HG02981 (cell line): ENCODE results near the gene DCAF5.
"Not testable (repeated sequence)": the region's sequence is repeated elsewhere in the genome, so short reads cannot be mapped to it uniquely, and the experiment has no call there.

Source experiments
- ATAC-seq: cut with Tn5 transposase; IDR thresholded peaks from one replicate; pipeline ENCODE4 v1.9.1; 2021; ENCODE audit warnings: mild to moderate bottlenecking, moderate library complexity; ENCODE audit not compliant: unreplicated experiment

The DCAF5 gene

GRCh38 chr14:69097974-69098373, 54.9 kb downstream of the DCAF5 start:
- ATAC-seq: no peak

DNA sequence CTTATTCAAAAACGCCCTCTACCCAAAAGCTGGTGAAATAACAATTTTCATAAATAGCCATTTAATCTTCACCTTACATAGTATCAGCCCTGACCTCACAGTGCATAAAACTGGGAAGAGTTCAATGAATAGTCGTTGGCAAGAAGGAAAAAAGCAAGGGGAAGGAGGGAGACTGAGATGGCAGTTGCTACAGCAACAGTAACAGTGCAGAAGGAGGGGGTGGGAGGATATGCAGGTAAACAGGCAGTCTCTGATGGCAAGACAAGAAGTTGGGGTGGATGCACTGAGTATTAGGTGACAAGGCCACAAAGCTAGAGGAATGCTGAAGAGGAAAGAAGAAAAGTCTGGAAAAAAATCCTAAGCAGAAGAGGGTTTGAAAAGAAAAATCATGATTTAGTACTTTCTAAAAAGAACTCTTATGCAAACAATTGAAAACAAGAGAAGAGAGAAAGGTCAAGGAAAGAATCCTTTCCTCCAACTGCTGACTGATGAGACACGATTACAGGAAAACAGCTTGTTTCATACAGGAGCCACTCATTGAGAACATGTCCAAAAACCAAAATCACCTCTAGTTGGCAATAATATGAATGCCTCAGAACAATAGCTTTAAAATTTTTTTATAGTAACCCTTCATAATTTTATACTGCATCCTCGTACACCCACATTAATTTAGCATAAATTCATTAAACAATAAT, 56.0 kb downstream of the DCAF5 start:
- ATAC-seq: no peak

DNA sequence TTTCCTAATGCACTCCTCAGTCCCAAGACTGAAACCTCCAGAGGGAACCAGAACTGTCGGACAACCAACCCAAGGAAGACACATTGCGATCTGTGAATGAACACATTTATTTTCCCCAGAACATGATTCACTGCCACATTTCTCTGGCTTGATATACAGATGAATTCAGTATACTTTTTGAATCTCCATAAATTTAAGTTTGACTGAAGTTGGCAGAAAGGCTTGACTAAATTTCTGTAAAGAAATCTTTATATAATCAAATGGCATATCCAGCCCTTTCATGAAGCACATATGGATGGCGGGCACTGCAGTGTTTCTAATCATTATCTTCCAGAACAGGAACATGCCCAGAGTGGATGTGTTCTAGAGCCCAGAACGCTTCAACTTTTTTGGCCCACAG, 56.7 kb downstream of the DCAF5 start:
- no peak for ATAC-seq

GRCh38 chr14:69094481-69094880, 58.4 kb downstream of the DCAF5 start:
- no peak for ATAC-seq

DNA sequence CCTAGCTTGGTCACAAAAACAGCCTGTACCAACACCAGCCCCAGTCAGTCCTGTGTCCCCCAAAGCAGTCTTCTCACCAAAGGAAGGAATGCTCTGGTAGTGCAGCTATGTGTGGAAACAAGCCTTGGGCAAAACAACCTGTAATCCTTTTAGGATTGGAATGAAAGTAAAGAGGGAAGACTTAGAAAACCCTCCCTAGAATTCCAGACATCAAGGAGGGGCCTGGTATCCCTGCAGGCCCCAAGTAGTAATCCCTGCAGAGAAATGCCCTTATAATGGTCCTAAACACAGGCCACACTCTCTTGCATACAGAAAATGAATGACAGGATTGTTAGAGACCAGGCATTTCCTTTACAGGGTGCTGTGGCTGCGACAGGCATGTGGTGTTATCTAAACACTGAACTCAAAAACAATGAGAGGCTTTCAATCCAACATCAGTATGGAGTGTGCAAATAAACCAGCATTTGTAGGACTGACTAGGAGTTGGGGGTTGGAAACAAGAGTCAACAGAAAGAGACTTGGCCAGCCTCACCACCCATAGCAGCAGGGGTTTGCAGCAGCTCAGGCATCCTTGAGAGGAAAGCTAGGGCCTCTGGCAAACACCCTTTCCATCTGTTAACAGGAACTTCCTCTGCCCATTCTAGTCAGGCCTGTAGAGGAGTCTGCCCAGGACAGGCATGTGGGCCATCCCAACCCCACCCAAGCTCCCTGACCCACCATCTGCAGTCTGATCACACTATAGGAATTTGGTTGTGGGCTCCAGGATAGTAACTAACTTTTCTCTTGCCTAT, 59.1 kb downstream of the DCAF5 start:
- no peak for ATAC-seq

DNA sequence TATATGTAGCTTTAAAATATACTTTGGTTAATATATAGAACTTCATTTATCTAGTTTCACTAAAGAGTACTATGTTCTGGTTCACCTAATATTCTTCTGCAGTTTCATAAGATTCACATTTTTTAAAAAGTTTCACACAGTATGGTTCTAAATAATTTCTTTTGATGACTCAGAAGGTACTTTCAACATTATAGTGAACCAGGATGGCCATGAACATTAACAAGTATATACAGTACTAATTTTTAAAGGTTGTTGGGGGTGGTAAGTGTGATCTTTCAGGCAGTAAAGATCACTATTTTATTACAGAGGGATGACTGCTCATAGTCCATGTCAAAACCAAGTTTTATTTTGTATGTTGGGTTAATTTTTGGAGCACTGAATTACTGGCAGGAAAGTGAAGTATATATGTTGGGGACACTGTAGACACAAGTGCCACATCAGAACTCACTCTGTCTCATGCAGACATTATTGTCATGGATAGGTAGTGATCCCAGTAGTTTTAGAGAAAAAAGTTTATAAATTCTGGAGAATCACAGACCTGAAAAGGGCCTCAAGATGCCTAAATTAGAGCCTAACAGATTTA, 60.0 kb downstream of the DCAF5 start:
- ATAC-seq: no peak

DNA sequence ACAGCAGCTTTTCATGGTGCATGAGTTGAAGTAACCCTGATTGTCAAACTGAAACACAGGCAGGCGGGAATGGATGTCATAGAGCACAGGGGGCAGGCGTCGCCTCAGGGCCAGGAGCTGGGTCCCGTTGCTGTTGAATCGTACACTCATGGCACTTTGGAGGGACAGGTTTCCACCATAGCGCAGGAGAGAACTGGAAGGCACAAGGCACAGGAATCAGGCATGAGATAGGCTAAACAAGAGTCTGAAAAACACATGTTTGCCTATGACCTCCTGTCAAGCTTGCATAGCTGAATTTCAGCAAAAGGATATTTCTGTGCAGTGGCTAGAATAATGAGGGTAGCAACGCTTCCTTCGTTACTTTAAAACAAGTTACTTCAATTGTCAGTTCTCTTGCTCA, 61.2 kb downstream of the DCAF5 start:
- ATAC-seq: no peak

DNA sequence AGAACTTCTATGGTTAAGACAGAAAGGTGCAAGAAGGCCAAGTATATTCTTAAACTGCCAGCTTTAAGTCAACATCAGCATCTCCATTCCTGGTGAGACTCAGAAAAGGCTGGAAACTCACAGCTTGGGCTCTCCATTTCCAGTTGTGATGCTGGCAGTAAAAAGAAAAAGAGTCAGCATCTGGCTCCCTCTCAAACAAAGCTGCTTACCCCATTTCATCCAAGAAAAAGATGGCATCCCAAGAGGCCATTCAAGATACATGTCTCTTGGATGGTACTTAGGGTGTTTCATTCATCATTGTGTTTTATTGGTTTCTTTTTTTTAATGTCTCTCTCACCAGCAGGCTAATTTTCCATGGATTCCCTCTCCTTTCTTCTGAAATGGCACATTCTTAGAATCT, 61.9 kb downstream of the DCAF5 start:
- ATAC-seq: no peak

DNA sequence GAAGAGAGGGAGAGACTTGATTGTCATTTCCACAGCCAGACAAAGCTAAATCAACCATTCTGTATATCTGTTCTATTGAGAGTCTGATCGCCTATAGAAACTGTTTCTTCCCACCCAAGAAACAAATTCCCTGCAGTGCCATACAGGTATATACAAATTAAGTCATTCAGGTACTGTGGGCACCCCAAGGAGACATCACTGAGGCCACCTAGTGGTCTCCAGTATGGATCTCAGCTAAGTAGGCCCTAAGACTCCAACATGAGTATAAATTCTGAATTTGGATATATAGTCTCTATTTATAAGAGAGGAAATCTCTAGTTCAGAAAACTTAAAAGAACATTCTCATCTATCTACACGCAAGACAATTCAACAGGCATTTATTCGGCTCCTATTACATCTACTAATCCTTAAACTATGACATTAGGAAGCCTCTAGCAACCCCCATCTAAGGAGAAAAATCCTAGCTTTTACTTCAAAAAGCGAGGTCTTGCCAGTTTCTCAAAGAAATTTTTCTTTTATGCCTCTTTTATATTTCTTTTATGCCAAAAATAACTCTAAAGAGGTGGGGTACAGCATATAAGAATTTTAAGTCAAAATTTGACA, 62.6 kb downstream of the DCAF5 start:
- ATAC-seq: no peak

- ATAC-seq: no peak
These were observed 63.9 kb downstream of the DCAF5 start for GRCh38 chr14:69089046-69089445.

GRCh38 chr14:69088586-69088985, 64.3 kb downstream of the DCAF5 start:
- ATAC-seq: no peak

- ATAC-seq: no peak
These were observed 65.9 kb downstream of the DCAF5 start for GRCh38 chr14:69087061-69087461.

DNA sequence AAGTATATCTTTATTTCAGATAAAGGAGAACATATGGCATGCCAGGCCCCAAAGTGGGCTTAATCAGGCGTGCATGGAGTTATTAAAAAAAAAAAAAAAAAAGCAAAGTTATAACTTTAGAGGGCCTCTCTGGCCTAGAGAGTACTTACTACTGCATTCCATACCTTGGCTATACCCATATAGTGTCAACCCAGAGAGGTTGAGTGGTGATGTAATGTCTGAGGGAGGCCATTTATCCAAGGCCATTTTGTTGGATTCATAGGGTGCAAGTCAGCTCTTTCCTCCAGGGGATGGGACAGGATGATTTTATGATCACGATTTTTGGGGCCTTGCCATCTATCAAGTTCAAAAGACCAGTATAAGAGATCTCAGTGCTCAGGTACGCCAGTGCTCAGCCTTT, 66.4 kb downstream of the DCAF5 start:
- no peak for ATAC-seq

DNA sequence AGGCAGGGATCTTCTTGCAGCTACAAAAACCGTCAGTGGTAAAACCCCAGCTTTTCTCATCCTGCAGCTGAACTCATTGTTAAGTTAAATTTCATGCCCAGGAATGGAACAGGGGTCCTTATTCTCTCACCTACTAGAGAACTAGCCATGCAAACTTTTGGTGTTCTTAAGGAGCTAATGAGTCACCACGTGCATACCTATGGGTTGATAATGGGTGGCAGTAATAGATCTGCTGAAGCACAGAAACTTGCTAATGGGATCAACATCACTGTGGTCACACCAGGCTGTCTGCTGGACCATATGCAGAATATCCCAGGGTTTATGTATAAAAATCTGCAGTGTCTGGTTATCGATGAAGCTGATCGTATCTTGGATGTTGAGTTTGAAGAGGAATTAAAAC, 68.9 kb downstream of the DCAF5 start:
- no peak for ATAC-seq

- no peak for ATAC-seq
These were observed 69.7 kb downstream of the DCAF5 start for GRCh38 chr14:69083181-69083580.

GRCh38 chr14:69081271-69081670, 71.6 kb downstream of the DCAF5 start:
- ATAC-seq: no peak

- no peak for ATAC-seq
These were observed 73.2 kb downstream of the DCAF5 start for GRCh38 chr14:69079747-69080146.

GRCh38 chr14:69079188-69079742, 73.7 kb downstream of the DCAF5 start:
- ATAC-seq: no peak

DNA sequence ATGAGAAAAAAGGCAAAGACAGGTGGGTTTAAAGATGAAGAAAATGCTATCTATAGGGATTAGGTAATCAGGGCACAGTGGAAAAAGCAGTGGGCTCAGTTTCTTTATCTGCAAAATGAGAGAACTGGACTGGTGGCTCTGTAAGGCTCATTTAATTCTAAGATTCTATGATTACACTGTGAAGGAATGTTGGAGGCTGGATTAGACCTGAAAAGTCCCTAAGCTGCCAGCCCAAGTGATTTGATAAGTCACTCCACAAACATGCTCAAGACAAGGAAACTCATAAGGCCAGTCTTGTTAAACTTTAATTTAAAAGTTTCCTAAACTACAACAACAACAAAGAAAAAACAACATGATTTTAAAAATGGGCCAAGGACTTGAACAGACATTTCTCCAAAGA, 75.1 kb downstream of the DCAF5 start:
- ATAC-seq: no peak

DNA sequence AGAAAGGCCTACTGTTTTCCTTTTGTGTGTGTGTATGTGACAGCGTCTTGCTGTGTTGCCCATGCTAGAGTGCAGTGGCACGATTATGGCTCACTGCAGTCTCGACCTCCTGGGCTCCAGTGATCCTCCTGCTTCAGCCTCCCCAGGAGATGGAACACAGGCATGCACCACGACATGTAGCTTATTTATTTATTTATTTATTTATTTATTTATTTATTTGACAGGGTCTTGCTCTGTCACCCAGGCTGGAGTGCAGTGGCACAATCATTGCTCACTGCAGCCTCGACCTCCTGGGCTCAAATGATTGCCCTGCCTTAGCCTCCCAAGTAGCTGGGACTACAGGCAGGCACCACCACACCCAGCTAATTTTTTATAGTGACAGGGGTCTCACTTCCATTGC, 75.7 kb downstream of the DCAF5 start:
- not testable (repeated sequence) for ATAC-seq

- ATAC-seq: no peak
These were observed 76.6 kb downstream of the DCAF5 start for GRCh38 chr14:69076341-69076740.
